A673 (cell line): ENCODE results near the gene EMP1.

Source experiments
- EZH2 ChIP-seq: fragments of 200-600 bp; sonication (generic); IDR thresholded peaks from 2 replicates; pipeline ENCODE4 v1.6.1; 2017; ENCODE audit warnings: borderline replicate concordance, low read depth, mild to moderate bottlenecking, mixed read lengths, antibody characterized with exemption, low read length; ENCODE audit not compliant: poor library complexity, severe bottlenecking
- TF ChIP-seq, protein P1 (sequence below): fragments of 300-800, 200-600 bp; sonication (generic); conservative IDR thresholded peaks from 2 replicates; pipeline ENCODE4 v1.5.1; 2017; ENCODE audit warnings: low read depth, mild to moderate bottlenecking, antibody characterized with exemption, low read length, moderate library complexity, mixed read lengths

DNA sequence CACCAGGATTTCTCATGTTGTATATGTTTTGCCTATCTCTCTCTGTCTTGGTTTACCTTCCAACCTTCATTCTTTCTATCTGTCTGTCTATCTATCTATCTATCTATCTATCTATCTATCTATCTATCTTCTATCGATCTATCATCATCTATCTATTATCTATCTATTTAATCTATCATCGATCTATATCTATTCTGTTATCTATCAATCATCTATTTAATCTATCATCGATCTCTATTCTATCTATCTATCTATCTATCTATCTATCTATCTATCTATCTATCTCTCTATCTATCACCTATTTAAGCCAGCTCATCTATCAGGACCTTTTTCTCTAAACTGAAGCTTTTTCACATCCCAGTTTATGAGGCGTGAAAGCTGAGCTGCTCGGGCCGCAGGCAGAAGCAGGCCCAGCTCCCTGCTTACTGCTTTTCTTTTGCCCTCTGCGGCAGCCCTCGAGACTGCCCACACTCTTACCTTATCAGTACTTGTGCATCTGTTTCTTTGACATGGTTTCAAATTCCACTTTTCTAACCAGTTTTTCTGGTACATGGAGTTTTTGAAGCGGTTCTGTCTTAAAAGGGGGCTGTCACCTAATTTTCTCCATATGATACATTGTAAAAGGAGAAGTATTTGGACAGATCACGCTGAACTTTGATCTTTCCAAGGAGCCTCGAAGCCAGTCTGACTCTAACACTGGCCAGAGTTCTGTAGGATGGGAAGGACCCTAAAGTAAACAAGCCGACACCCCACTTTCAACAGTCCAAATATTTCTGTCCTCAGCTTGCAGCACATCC, 48.6 kb upstream of the EMP1 start:
- TF ChIP-seq, protein P1, sequence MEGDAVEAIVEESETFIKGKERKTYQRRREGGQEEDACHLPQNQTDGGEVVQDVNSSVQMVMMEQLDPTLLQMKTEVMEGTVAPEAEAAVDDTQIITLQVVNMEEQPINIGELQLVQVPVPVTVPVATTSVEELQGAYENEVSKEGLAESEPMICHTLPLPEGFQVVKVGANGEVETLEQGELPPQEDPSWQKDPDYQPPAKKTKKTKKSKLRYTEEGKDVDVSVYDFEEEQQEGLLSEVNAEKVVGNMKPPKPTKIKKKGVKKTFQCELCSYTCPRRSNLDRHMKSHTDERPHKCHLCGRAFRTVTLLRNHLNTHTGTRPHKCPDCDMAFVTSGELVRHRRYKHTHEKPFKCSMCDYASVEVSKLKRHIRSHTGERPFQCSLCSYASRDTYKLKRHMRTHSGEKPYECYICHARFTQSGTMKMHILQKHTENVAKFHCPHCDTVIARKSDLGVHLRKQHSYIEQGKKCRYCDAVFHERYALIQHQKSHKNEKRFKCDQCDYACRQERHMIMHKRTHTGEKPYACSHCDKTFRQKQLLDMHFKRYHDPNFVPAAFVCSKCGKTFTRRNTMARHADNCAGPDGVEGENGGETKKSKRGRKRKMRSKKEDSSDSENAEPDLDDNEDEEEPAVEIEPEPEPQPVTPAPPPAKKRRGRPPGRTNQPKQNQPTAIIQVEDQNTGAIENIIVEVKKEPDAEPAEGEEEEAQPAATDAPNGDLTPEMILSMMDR: no peak
- TF ChIP-seq EZH2: no peak
